Measurements from ENCODE around the gene NTSR1. TPM values are rescaled to one million over a fixed set of nuclear protein-coding genes. Genes with fewer than 3 reads are reported as not detected.

Gene NTSR1
- total and polyA plus RNA-seq, 4 donors, result 0.03 to 0.33 (median 0.08) TPM; not detected in 1

DNA sequence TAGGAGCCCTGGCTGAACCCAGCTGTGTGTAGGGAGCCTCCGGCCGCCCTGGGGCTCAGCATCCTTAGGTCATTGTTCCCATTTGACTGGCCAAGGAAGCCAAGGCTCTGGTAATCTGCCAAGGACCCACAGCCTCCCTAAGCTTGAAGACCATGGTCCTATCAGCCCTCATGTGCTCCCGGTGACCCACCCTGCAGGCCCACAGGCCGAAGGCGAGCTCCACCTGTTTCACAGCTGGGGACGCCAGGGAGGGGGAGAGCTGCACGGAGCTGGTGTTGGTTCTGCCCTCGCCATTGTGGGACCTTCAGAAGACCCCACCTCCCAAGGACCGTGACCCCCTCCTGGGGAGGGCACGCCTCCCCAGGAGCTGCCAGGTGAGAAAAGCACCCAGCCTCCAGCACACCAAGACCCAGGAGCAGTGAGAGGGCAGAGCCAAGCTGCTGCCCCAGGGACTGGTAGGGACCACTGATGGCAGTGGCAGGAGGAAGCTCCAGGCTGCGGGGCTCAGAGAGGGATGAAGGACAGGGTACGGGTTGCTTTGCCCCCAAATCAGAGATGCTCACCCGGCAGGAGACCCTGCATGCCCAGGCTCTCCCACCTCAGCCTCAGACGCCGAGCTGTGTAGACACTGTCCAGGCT, 56.9 kb downstream of the NTSR1 start:
- no peak overlapping the region for H3K9ac ChIP-seq (ENCODE audit: low read depth in 1 of 2, low read length in 2 of 2)
- no peaks in the 10 kb centered on the region for H3K36me3 ChIP-seq (ENCODE audit: control insufficient read depth in 4 of 4, insufficient read depth in 3 of 4, low read depth in 1 of 4, low read length in 3 of 4)
- TF ChIP-seq JUND (IDR thresholded peaks at IDR 0.05) (no peak), HNF4A (conservative IDR thresholded peaks at IDR 0.05) (no peak), GABPA (IDR thresholded peaks at IDR 0.05 in 1 of 2, conservative IDR thresholded peaks at IDR 0.05 in 1 of 2) (no peak), EGR1 (IDR thresholded peaks at IDR 0.05; ENCODE audit: low read depth in 2 of 2) (no peak), YY1 (IDR thresholded peaks at IDR 0.05) (no peak), NR2F2 (IDR thresholded peaks at IDR 0.05) (no peak), HNF4G (IDR thresholded peaks at IDR 0.05) (no peak), FOXA2 (IDR thresholded peaks at IDR 0.05) (no peak), TAF1 (conservative IDR thresholded peaks at IDR 0.05) (no peak), FOXA1 (IDR thresholded peaks at IDR 0.05) (no peak), CTCF (IDR thresholded peaks at IDR 0.05; ENCODE audit: low read depth, low read length, missing input control) (no peak), REST (IDR thresholded peaks at IDR 0.05) (no peak), RXRA (IDR thresholded peaks at IDR 0.05) (no peak), RAD21 (IDR thresholded peaks at IDR 0.05) (no peak), SP1 (IDR thresholded peaks at IDR 0.05) (no peak)
- TF ChIP-seq, protein P1, sequence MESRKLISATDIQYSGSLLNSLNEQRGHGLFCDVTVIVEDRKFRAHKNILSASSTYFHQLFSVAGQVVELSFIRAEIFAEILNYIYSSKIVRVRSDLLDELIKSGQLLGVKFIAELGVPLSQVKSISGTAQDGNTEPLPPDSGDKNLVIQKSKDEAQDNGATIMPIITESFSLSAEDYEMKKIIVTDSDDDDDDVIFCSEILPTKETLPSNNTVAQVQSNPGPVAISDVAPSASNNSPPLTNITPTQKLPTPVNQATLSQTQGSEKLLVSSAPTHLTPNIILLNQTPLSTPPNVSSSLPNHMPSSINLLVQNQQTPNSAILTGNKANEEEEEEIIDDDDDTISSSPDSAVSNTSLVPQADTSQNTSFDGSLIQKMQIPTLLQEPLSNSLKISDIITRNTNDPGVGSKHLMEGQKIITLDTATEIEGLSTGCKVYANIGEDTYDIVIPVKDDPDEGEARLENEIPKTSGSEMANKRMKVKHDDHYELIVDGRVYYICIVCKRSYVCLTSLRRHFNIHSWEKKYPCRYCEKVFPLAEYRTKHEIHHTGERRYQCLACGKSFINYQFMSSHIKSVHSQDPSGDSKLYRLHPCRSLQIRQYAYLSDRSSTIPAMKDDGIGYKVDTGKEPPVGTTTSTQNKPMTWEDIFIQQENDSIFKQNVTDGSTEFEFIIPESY (IDR thresholded peaks at IDR 0.05), result no peak
- TF ChIP-seq, protein P2, sequence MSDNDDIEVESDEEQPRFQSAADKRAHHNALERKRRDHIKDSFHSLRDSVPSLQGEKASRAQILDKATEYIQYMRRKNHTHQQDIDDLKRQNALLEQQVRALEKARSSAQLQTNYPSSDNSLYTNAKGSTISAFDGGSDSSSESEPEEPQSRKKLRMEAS (IDR thresholded peaks at IDR 0.05), result no peak
- TF ChIP-seq, protein P3, sequence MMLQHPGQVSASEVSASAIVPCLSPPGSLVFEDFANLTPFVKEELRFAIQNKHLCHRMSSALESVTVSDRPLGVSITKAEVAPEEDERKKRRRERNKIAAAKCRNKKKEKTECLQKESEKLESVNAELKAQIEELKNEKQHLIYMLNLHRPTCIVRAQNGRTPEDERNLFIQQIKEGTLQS (IDR thresholded peaks at IDR 0.05), result no peak
- H3K4me1 ChIP-seq (ENCODE audit: control insufficient read depth in 4 of 4, insufficient read depth in 4 of 4, low read length in 3 of 4), result peaks cover 6 to 20% (median 11%) of the 10 kb centered on the region in 4 donors
- DNase-seq (ENCODE audit: low spot score), result no peak
- H3K27ac ChIP-seq (ENCODE audit: low read depth in 1 of 2, low read length in 2 of 2), result no peak overlapping the region
- no peaks in the 10 kb centered on the region for H3K9me3 ChIP-seq (ENCODE audit: control insufficient read depth in 4 of 4, low read length in 3 of 4)
- 90% methylated on average over 15 of the region's 15 CpGs for WGBS
- H3K4me3 ChIP-seq (ENCODE audit: low read depth in 1 of 3, low read length in 3 of 3), result no peak overlapping the region
- H3K27me3 ChIP-seq (ENCODE audit: control insufficient read depth in 4 of 4, insufficient read depth in 4 of 4, low read length in 3 of 4), result no peaks in the 10 kb centered on the region
